Astrocyte (in vitro differentiated cells and primary cell): Measurements from ENCODE around the gene LITAF.

Experiments used
- CTCF ChIP-seq: IDR thresholded peaks from 2 replicates; pipeline ENCODE4 v1.5.1; 2011; ENCODE audit warnings: low read depth, mild to moderate bottlenecking, inconsistent platforms, low read length, moderate library complexity; ENCODE audit not compliant: insufficient read depth
- EZH2 ChIP-seq: IDR thresholded peaks from 2 replicates; pipeline ENCODE4 v1.6.1; 2012; ENCODE audit warnings: mild to moderate bottlenecking, low read length, inconsistent platforms; ENCODE audit not compliant: insufficient read depth

- TF ChIP-seq EZH2 (no peak), CTCF (no peak)
Measured at GRCh38 chr16:11517961-11518360, 68.8 kb downstream of the LITAF start.
